ENCODE measurements around the gene CEP20. TPM values are rescaled to one million over a fixed set of nuclear protein-coding genes. Genes with fewer than 3 reads are reported as not detected.

Gene CEP20
- total and polyA plus RNA-seq, 2 experiments from 2014 or later, result 20.5 to 39.8 TPM

DNA sequence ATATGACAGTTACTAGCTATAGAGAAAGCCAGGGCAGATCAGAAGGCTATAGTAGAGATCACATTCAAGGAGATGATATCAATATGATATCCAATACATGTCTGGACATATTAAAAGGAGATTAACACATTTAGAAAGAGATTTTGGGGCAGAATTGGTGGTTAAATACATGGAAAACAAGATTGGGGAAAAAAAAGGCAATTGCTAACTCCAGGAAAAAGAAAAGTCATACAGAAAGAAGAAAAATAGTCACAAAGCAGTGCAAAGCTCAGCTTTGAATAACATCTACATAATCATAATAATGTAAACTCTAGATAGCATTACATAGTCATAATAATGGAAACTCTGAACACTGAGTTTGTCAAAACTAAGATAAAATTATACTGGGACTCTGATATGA is 72.2 kb downstream of the CEP20 start:
- Histone ChIP-seq H3K4me2 (no peak overlapping the region), H3K9me3 (ENCODE audit: low read depth) (peaks cover 6% of the 10 kb centered on the region), H2AFZ (no peak overlapping the region), H3K79me2 (no peaks in the 10 kb centered on the region), H4K20me1 (ENCODE audit: insufficient read depth, poor library complexity, severe bottlenecking) (no peaks in the 10 kb centered on the region), H3K27me3 (peaks cover 33% of the 10 kb centered on the region), H3K27ac (no peak overlapping the region), H3K36me3 (replicated peaks; ENCODE audit: insufficient read depth, low read depth) (no peaks in the 10 kb centered on the region), H3K4me3 (no peak overlapping the region), H3K4me1 (ENCODE audit: insufficient read depth) (no peaks in the 10 kb centered on the region), H3K9me2 (replicated peaks; ENCODE audit: insufficient read depth) (no peaks in the 10 kb centered on the region)
- no peak for DNase-seq (ENCODE audit: low spot score)
- TF ChIP-seq EZH2phosphoT487 (IDR thresholded peaks at IDR 0.05; ENCODE audit: low read depth, severe bottlenecking, unreplicated experiment) (no peak), EZH2 (IDR thresholded peaks at IDR 0.05; ENCODE audit: borderline replicate concordance) (no peak)
- TF ChIP-seq, protein P1, sequence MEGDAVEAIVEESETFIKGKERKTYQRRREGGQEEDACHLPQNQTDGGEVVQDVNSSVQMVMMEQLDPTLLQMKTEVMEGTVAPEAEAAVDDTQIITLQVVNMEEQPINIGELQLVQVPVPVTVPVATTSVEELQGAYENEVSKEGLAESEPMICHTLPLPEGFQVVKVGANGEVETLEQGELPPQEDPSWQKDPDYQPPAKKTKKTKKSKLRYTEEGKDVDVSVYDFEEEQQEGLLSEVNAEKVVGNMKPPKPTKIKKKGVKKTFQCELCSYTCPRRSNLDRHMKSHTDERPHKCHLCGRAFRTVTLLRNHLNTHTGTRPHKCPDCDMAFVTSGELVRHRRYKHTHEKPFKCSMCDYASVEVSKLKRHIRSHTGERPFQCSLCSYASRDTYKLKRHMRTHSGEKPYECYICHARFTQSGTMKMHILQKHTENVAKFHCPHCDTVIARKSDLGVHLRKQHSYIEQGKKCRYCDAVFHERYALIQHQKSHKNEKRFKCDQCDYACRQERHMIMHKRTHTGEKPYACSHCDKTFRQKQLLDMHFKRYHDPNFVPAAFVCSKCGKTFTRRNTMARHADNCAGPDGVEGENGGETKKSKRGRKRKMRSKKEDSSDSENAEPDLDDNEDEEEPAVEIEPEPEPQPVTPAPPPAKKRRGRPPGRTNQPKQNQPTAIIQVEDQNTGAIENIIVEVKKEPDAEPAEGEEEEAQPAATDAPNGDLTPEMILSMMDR (IDR thresholded peaks at IDR 0.05; ENCODE audit: poor library complexity), result no peak

Small RNA genes lying within 50 kb of the gene (small RNA-seq; reads per million reads assigned to genes)
- not detected for gene RNU6-213P

Other genes starting within 250 kb of the CEP20 start
- 12.0 and 15.5 TPM in 2 replicates for gene MARF1, start 245.4 kb downstream of the CEP20 start, total RNA-seq
- 7.0 and 8.8 TPM in 2 replicates for gene MARF1, start 245.4 kb downstream of the CEP20 start, polyA plus RNA-seq
- gene NDE1, start 238.4 kb downstream of the CEP20 start, total RNA-seq, result 11.8 and 13.1 TPM in 2 replicates
- 10.3 TPM in 2 replicates for gene NDE1, start 238.4 kb downstream of the CEP20 start, polyA plus RNA-seq
- 5.9 and 8.1 TPM in 2 replicates for gene MYH11, start 31.6 kb downstream of the CEP20 start, total RNA-seq
- 0.59 and 3.8 TPM in 2 replicates for gene MYH11, start 31.6 kb downstream of the CEP20 start, polyA plus RNA-seq
- 7.0 and 7.3 TPM in 2 replicates for gene ABCC1, start 61.0 kb upstream of the CEP20 start, total RNA-seq
- gene ABCC1, start 61.0 kb upstream of the CEP20 start, polyA plus RNA-seq, result 7.1 and 9.3 TPM in 2 replicates